K562 (cell line): ENCODE results near the gene DGKA. TPM values are rescaled to one million over a fixed set of nuclear protein-coding genes. Genes with fewer than 3 reads are reported as not detected.
A peak's percentile ranks its signal among the peaks of the same experiment; 100 is the strongest.

Source experiments
- BRD9 ChIP-seq: fragments of 450-650 bp; IDR thresholded peaks from 2 replicates; pipeline ENCODE4 v1.6.1; 2018; ENCODE audit warnings: low read depth; ENCODE audit not compliant: partially characterized antibody
- CHD4 ChIP-seq: fragments of 200-600 bp; sonication (generic); IDR thresholded peaks from 3 replicates; pipeline ENCODE4 v1.6.1; 2012; ENCODE audit warnings: low read depth, mild to moderate bottlenecking, mixed read lengths, low read length, inconsistent platforms; ENCODE audit not compliant: insufficient read depth, insufficient replicate concordance, poor library complexity, severe bottlenecking
- CXXC5 ChIP-seq: fragments of 250-450 bp; sonication (Bioruptor Pico); IDR thresholded peaks from 2 replicates; pipeline ENCODE4 v1.8.0; 2022; ENCODE audit warnings: inconsistent platforms, mild to moderate bottlenecking, moderate library complexity
- ELF4 ChIP-seq: fragments of 450-650 bp; formaldehyde crosslinking; IDR thresholded peaks from 2 replicates; pipeline ENCODE4 v1.4.0; 2022; ENCODE audit warnings: missing genetic modification characterization
- GMEB1 ChIP-seq: fragments of 250-450 bp; sonication (Bioruptor Pico); IDR thresholded peaks from 2 replicates; pipeline ENCODE4 v1.4.0; 2020; ENCODE audit warnings: mild to moderate bottlenecking
- HEY1 ChIP-seq: fragments of 250-450 bp; sonication (Bioruptor Pico); IDR thresholded peaks from 2 replicates; pipeline ENCODE4 v1.5.0; 2020; ENCODE audit warnings: mild to moderate bottlenecking, moderate library complexity, borderline replicate concordance
- LARP7 ChIP-seq: fragments of 450-650 bp; IDR thresholded peaks from 2 replicates; pipeline ENCODE4 v1.6.1; 2016
- MLLT1 ChIP-seq, 2 experiments: fragments of 450-650 bp; IDR thresholded peaks; 2 replicates each; pipeline ENCODE4 v1.6.1; 2016
- NBN ChIP-seq: fragments of 450-650 bp; IDR thresholded peaks from 2 replicates; pipeline ENCODE4 v1.6.1; 2016; ENCODE audit warnings: low read depth, mild to moderate bottlenecking
- NELFE ChIP-seq: IDR thresholded peaks from 2 replicates; pipeline ENCODE4 v1.6.1; 2011; ENCODE audit warnings: mild to moderate bottlenecking; ENCODE audit not compliant: insufficient read depth, insufficient read length
- NFRKB ChIP-seq: fragments of 450-650 bp; IDR thresholded peaks from 2 replicates; pipeline ENCODE4 v1.6.1; 2016; ENCODE audit warnings: low read depth
- PCBP1 ChIP-seq: fragments of 200-400 bp; formaldehyde crosslinking; IDR thresholded peaks from 2 replicates; pipeline ENCODE4 v1.6.1; 2018; ENCODE audit warnings: mild to moderate bottlenecking, low read depth, low read length; ENCODE audit not compliant: poor library complexity, severe bottlenecking
- SIX5 ChIP-seq, 2 experiments: IDR thresholded peaks; 2 replicates each; pipeline ENCODE4 v1.6.1; 2011; ENCODE audit warnings: low read length in 2 of 2, borderline replicate concordance in 1 of 2, low read depth in 1 of 2, mild to moderate bottlenecking in 1 of 2, moderate library complexity in 1 of 2; ENCODE audit not compliant: insufficient read depth in 1 of 2
- SMARCA4 ChIP-seq: fragments of 450-650 bp; IDR thresholded peaks from 2 replicates; pipeline ENCODE4 v1.6.1; 2016
- SP1 ChIP-seq: sonication (generic); formaldehyde crosslinking; IDR thresholded peaks from 2 replicates; pipeline ENCODE4 v1.8.1; 2022; ENCODE audit warnings: mild to moderate bottlenecking, missing genetic modification reagents
- SREBF1 ChIP-seq: fragments of 150-350 bp; IDR thresholded peaks from 2 replicates; pipeline ENCODE4 v1.6.1; 2014; ENCODE audit warnings: antibody characterized with exemption, low read depth, low read length, borderline replicate concordance
- TAL1 ChIP-seq: fragments of 450-650 bp; IDR thresholded peaks from 2 replicates; pipeline ENCODE4 v1.6.1; 2016; ENCODE audit warnings: mild to moderate bottlenecking
- TRIM24 ChIP-seq, 2 experiments: fragments of 450-650 bp; IDR thresholded peaks; 2 replicates each; pipeline ENCODE4 v1.6.1; 2016
- ZNF121 ChIP-seq: sonication (generic); formaldehyde crosslinking; conservative IDR thresholded peaks from 2 replicates; pipeline ENCODE4 v1.8.0; 2022; ENCODE audit warnings: missing genetic modification reagents
- ZNF232 ChIP-seq: sonication (generic); formaldehyde crosslinking; IDR thresholded peaks from 2 replicates; pipeline ENCODE4 v1.8.0; 2022; ENCODE audit warnings: mild to moderate bottlenecking, missing genetic modification reagents
- ZNF609 ChIP-seq: sonication (generic); formaldehyde crosslinking; IDR thresholded peaks from 2 replicates; pipeline ENCODE4 v1.8.1; 2023; ENCODE audit warnings: missing genetic modification reagents, mild to moderate bottlenecking, borderline replicate concordance
- polyA plus RNA-seq, 8 experiments: library from polyadenylated mRNA; depleted of rRNA in 4 of 8; stranded (reverse) in 5 of 8; unstranded in 3 of 8; fragments of >200 nt; fragmentation: Nextera tagmentation in 2 of 8; fragmentation: Illumina TruSeq in 1 of 8; extraction: Ambion mirVana in 2 of 8; extraction: Trizol in 1 of 8; gene quantifications; 2 replicates each; pipeline versions ENCODE4 v1.2.1 to v1.2.3, GENCODE V29; 2011 to 2014; ENCODE audit warnings: inconsistent platforms in 1 of 8, missing spikeins in 1 of 8
- total RNA-seq, 7 experiments: library from RNA; depleted of rRNA in 6 of 7; stranded (reverse); fragments of >200 nt in 6 of 7; fragmentation: Illumina TruSeq in 2 of 7; extraction: Trizol in 2 of 7; gene quantifications; 2 replicates each; pipeline versions ENCODE4 v1.2.1 to v1.2.3, GENCODE V29; 2011 to 2021; ENCODE audit warnings: low replicate concordance in 1 of 7

Gene DGKA
- total and polyA plus RNA-seq, 9 of the 15 experiments (the other 6 are each of a cell fraction or from before 2014, with no cell fraction given) = 3.4 to 12.4 (median 6.2) TPM

- no peak for TF ChIP-seq SIX5 (IDR thresholded peaks at IDR 0.05; ENCODE audit: borderline replicate concordance in 1 of 2, insufficient read depth in 1 of 2, low read depth in 1 of 2, low read length in 2 of 2)
- TF ChIP-seq BRD9 = no peak
- TF ChIP-seq NBN = no peak
- TF ChIP-seq HEY1 = no peak
- no peak for TF ChIP-seq NFRKB
- TF ChIP-seq CHD4 = no peak
- TF ChIP-seq SMARCA4 = 0 out of 2 replicates have a peak, but pooled peaks have one; percentile 22
- no peak for TF ChIP-seq SREBF1
- TF ChIP-seq SP1 = no peak
- TF ChIP-seq ZNF121 (CRISPR knock-in tag) = no peak
- TF ChIP-seq ZNF232 (CRISPR knock-in tag) = no peak
- 0 out of 2 replicates have a peak, but pooled peaks have one; percentile 7 for TF ChIP-seq TAL1
- 0 out of 4 replicates have a peak, but pooled peaks of 1 of the 2 experiments have one; percentile 37 for TF ChIP-seq MLLT1 (IDR thresholded peaks at IDR 0.05)
- TF ChIP-seq ELF4 (CRISPR knock-in tag) = 0 out of 2 replicates have a peak, but pooled peaks have one; percentile 27
- TF ChIP-seq TRIM24 (IDR thresholded peaks at IDR 0.05) = 0 out of 4 replicates have a peak, but pooled peaks of 1 of the 2 experiments have one; percentile 14
- TF ChIP-seq CXXC5 (CRISPR knock-in tag) = peak; percentile 23; the same call in 1 of the 2 replicates
- no peak for TF ChIP-seq NELFE
- TF ChIP-seq ZNF609 (CRISPR knock-in tag) = no peak
- TF ChIP-seq LARP7 = no peak
- TF ChIP-seq PCBP1 = no peak
- no peak for TF ChIP-seq GMEB1 (CRISPR knock-in tag)
Measured at GRCh38 chr12:55908726-55909512, 22.0 kb upstream of the DGKA start (continued).
